Calu3 (cell line): ENCODE measurements around the gene TMTC2. TPM values are rescaled to one million over a fixed set of nuclear protein-coding genes. Genes with fewer than 3 reads are reported as not detected.

Experiments used
- BruUV-seq: library from RNA; stranded (reverse); fragments of 400-500 nt; replicated peaks from 2 replicates; lab custom pipeline; 2021; lab: Mats Ljungman, UMichigan
- CTCF ChIA-PET: fragments of 300-600 bp; sonication (Branson Sonifier 250); formaldehyde crosslinking; loops from one replicate; lab custom pipeline; 2022; ENCODE audit warnings: antibody characterized with exemption; lab: Charles Lee
- DNase-seq: peaks from one replicate; pipeline ENCODE4 v3.0.0; 2022
- H3K27ac Mint-ChIP-seq: one replicate; pipeline ENCODE4 v1.8.0; 2022; ENCODE audit warnings: mixed read lengths; ENCODE audit not compliant: unreplicated experiment
- H3K27me3 Mint-ChIP-seq: one replicate; pipeline ENCODE4 v1.8.0; 2022; ENCODE audit warnings: mixed read lengths; ENCODE audit not compliant: unreplicated experiment
- H3K36me3 Mint-ChIP-seq: one replicate; pipeline ENCODE4 v1.8.0; 2022; ENCODE audit warnings: mild to moderate bottlenecking, moderate library complexity, mixed read lengths; ENCODE audit not compliant: insufficient read depth, unreplicated experiment
- H3K4me1 Mint-ChIP-seq: one replicate; pipeline ENCODE4 v1.8.0; 2022; ENCODE audit warnings: mild to moderate bottlenecking, low read depth, mixed read lengths; ENCODE audit not compliant: unreplicated experiment
- H3K4me3 Mint-ChIP-seq: one replicate; pipeline ENCODE4 v1.8.0; 2022; ENCODE audit warnings: mild to moderate bottlenecking, low read depth, moderate library complexity, mixed read lengths; ENCODE audit not compliant: unreplicated experiment
- H3K9me3 Mint-ChIP-seq: one replicate; pipeline ENCODE4 v1.8.0; 2022; ENCODE audit warnings: low read depth, mixed read lengths; ENCODE audit not compliant: unreplicated experiment
- intact Hi-C: fragments of 100-400 bp; cut with micrococcal nuclease; formaldehyde crosslinking; loops from one replicate; pipeline ENCODE4 v1.10.0; 2022; ENCODE audit not compliant: unreplicated experiment
- total RNA-seq: library from RNA; stranded (reverse); gene quantifications from 2 replicates; pipeline ENCODE4 v1.2.3, GENCODE V29; 2022
- TF ChIP-seq, protein P1 (sequence below): fragments of 200-600 bp; IDR thresholded peaks from one replicate; pipeline ENCODE4 v1.8.0; 2022; ENCODE audit warnings: antibody characterized with exemption; ENCODE audit not compliant: unreplicated experiment

The TMTC2 gene
- total RNA-seq, 1 experiment from 2014 or later = 31.2 TPM

DNA sequence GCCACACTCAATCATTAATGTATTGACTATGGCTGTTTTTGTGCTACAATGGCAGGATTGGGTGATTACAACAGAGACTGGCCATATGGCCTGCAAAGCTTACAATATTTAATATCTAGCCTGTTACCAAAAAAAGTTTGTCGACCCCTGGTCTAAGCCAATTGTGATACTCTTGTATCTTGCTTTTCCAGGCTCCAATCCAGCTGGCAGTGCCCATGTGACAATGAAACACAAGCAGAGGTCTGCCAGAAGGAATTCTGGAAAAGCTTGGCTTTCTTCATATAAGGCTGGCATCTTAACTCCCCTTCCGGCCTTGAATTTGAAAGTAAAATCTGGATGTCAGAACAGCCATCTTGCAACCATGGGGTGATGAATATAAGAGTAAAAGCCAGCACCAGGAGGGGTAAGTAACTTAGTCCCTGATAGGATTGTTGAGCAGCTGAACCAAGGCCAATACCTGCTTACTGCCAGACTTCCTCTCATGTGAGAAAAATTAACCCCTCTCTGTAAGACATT, 458.7 kb downstream of the TMTC2 start:
- BruUV-seq = no TSS peak
- peaks cover 4% of the 10 kb centered on the region for H3K9me3 Mint-ChIP-seq
- intact Hi-C loops = no loop called here
- TF ChIP-seq, protein P1, sequence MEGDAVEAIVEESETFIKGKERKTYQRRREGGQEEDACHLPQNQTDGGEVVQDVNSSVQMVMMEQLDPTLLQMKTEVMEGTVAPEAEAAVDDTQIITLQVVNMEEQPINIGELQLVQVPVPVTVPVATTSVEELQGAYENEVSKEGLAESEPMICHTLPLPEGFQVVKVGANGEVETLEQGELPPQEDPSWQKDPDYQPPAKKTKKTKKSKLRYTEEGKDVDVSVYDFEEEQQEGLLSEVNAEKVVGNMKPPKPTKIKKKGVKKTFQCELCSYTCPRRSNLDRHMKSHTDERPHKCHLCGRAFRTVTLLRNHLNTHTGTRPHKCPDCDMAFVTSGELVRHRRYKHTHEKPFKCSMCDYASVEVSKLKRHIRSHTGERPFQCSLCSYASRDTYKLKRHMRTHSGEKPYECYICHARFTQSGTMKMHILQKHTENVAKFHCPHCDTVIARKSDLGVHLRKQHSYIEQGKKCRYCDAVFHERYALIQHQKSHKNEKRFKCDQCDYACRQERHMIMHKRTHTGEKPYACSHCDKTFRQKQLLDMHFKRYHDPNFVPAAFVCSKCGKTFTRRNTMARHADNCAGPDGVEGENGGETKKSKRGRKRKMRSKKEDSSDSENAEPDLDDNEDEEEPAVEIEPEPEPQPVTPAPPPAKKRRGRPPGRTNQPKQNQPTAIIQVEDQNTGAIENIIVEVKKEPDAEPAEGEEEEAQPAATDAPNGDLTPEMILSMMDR = no peak
- no peaks in the 10 kb centered on the region for H3K36me3 Mint-ChIP-seq
- no peaks in the 10 kb centered on the region for H3K27me3 Mint-ChIP-seq
- H3K27ac Mint-ChIP-seq = no peak overlapping the region
- no peak for DNase-seq
- CTCF ChIA-PET = no interaction called here
- no peak overlapping the region for H3K4me3 Mint-ChIP-seq
- no peaks in the 10 kb centered on the region for H3K4me1 Mint-ChIP-seq

DNA sequence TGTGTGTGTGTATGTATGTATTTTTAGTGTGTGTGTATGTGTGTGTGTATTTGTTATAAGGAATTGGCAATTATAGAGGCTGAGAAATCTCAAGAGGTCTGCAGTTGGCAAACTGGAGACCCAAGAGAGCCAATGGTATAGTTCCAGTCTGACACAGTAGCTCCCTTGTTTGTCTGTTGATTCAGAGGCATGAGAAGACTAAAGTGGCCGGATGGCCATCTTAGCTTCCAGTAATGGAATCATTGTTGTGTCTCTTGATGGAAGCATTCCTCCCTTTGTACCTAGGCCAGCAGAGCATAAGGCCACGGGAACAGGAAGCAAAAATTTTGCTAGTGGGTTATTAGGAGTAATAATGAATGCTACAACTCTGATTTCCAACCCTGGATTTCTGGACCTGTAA, 460.6 kb downstream of the TMTC2 start:
- no peak for DNase-seq
- BruUV-seq = no TSS peak
- Mint-ChIP-seq H3K36me3 (no peaks in the 10 kb centered on the region), H3K4me3 (no peak overlapping the region), H3K27me3 (no peaks in the 10 kb centered on the region), H3K4me1 (no peaks in the 10 kb centered on the region), H3K27ac (no peak overlapping the region), H3K9me3 (no peaks in the 10 kb centered on the region)
- intact Hi-C loops = no loop called here
- TF ChIP-seq, protein P1 = no peak
- CTCF ChIA-PET = no interaction called here

DNA sequence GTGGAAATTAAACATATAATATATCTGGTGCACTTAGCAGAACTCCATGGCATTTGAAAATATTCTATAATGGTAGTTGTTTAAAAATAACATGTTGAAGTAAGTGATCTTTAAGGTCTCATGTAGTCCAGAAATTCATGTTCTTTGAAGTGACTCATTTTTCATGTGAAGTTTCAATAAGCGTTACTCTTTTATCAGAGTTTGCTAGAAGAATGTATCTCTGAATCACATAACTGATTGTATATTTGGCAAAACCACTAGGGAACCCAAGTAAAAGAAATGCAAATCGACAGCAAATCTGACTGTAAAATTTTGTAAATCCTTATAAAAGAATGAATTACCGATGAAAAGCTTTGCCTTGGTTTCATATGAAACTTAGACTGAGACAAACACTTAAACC, 463.3 kb downstream of the TMTC2 start:
- intact Hi-C loops = no loop called here
- CTCF ChIA-PET = no interaction called here
- H3K4me3 Mint-ChIP-seq = no peak overlapping the region
- H3K4me1 Mint-ChIP-seq = no peaks in the 10 kb centered on the region
- no peak overlapping the region for H3K27ac Mint-ChIP-seq
- no peaks in the 10 kb centered on the region for H3K36me3 Mint-ChIP-seq
- BruUV-seq = no TSS peak
- TF ChIP-seq, protein P1 = no peak
- DNase-seq = no peak
- H3K27me3 Mint-ChIP-seq = no peaks in the 10 kb centered on the region
- no peaks in the 10 kb centered on the region for H3K9me3 Mint-ChIP-seq

DNA sequence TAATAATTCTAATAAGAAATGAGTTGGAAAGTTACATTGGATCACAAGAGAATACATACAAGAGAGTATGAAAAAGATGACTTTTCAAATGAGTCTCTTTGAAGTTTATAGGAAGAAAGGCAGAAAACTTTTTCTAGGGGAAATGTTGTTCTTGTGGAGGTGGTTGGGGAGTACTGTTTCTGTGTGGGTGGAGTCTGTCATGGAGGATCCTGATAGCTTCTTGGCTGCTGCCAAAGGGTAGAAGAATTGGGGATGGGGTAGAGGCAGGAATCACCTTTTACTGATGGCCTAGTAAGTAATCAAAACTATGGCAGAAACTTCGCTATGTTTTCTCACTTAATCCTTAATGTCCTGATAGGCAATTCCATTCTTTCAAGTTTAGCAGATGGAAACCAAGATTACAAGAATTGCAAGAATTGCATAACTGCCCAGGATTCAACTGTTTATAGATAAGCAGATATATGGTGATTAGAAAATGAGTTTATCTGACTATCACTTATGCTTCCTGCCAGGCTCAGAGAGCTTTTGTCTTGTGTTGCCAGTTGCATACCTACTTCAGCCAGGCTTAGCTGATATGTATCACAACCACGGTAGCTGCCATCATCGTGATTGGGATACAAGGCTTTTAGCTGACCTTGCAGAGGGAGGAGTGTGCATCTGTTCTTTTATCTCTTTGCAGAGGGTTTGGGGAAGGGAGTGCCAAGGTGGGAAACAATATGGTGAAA, 463.9 kb downstream of the TMTC2 start:
- H3K27ac Mint-ChIP-seq = no peak overlapping the region
- CTCF ChIA-PET = no interaction called here

More for the DNA sequence above, 463.9 kb downstream of the TMTC2 start:
- intact Hi-C loops = no loop called here
- TF ChIP-seq, protein P1 = no peak
- Mint-ChIP-seq H3K27me3 (no peaks in the 10 kb centered on the region), H3K4me3 (no peak overlapping the region), H3K36me3 (no peaks in the 10 kb centered on the region), H3K9me3 (no peaks in the 10 kb centered on the region), H3K4me1 (no peaks in the 10 kb centered on the region)
- no TSS peak for BruUV-seq
- DNase-seq = no peak
